Parathyroid adenoma (tissue), 2 donors: Measurements from ENCODE around the gene ELP4.
"Not testable (repeated sequence)": the region's sequence is repeated elsewhere in the genome, so short reads cannot be mapped to it uniquely, and the experiment has no call there.

Experiments
- H2AFZ ChIP-seq: fragments of 300-600 bp; sonication (generic); one replicate; pipeline ENCODE4 v1.7.0; 2017; ENCODE audit warnings: antibody characterized with exemption, mild to moderate bottlenecking
- H3K27ac ChIP-seq: fragments of 300-600 bp; sonication (generic); one replicate; pipeline ENCODE4 v1.7.0; 2017
- H3K27me3 ChIP-seq: fragments of 300-600 bp; sonication (generic); one replicate; pipeline ENCODE4 v1.7.0; 2017; ENCODE audit warnings: low read length; ENCODE audit not compliant: control insufficient read depth, insufficient read depth
- H3K36me3 ChIP-seq: fragments of 300-600 bp; sonication (generic); one replicate; pipeline ENCODE4 v1.7.0; 2017; ENCODE audit warnings: low read length; ENCODE audit not compliant: control insufficient read depth, insufficient read depth
- H3K4me1 ChIP-seq: fragments of 300-600 bp; sonication (generic); one replicate; pipeline ENCODE4 v1.7.0; 2017; ENCODE audit warnings: control low read depth
- H3K4me2 ChIP-seq: fragments of 300-600 bp; sonication (generic); one replicate; pipeline ENCODE4 v1.7.0; 2017; ENCODE audit warnings: low read length
- H3K4me3 ChIP-seq: fragments of 300-600 bp; sonication (generic); one replicate; pipeline ENCODE4 v1.7.0; 2017; ENCODE audit warnings: low read depth, low read length
- H3K79me2 ChIP-seq: fragments of 300-600 bp; sonication (generic); one replicate; pipeline ENCODE4 v1.7.0; 2017; ENCODE audit warnings: control low read depth
- H3K9ac ChIP-seq: fragments of 300-600 bp; sonication (generic); one replicate; pipeline ENCODE4 v1.7.0; 2017; ENCODE audit warnings: mild to moderate bottlenecking
- H3K9me3 ChIP-seq: fragments of 300-600 bp; sonication (generic); one replicate; pipeline ENCODE4 v1.7.0; 2017; ENCODE audit warnings: low read length; ENCODE audit not compliant: control insufficient read depth
- TF ChIP-seq, protein P1 (sequence below): fragments of 300-600 bp; sonication (generic); IDR thresholded peaks from one replicate; pipeline ENCODE4 v1.7.0; 2017; ENCODE audit warnings: antibody characterized with exemption, mild to moderate bottlenecking
- donor health status: primary hyperparathyroidism.

The ELP4 gene

DNA sequence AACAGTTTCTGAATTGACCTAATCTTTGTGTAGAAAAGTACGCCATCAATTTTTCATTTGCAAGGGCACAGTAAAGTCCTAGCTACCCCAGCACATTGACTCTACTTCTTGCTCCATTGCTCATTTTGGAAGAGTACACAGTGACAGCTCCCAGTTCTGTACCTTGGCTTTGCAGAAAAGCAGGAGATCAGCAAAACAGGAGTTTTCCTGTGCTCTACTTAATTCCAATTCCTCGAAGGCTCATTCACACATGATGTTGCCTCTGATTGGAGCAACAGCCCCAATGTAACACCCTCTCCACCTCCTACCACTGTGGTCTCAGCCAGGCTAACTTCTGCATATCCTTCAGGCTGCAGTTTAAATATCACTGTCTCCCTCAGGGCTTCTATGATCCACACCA is 182.9 kb downstream of the ELP4 start:
- Histone ChIP-seq H3K36me3 (no peaks in the 10 kb centered on the region), H3K4me3 (no peak overlapping the region), H3K27ac (no peak overlapping the region), H2AFZ (no peak overlapping the region), H3K4me1 (no peaks in the 10 kb centered on the region), H3K4me2 (no peak overlapping the region), H3K9ac (no peak overlapping the region), H3K27me3 (no peaks in the 10 kb centered on the region), H3K79me2 (no peaks in the 10 kb centered on the region), H3K9me3 (no peaks in the 10 kb centered on the region)
- TF ChIP-seq, protein P1, sequence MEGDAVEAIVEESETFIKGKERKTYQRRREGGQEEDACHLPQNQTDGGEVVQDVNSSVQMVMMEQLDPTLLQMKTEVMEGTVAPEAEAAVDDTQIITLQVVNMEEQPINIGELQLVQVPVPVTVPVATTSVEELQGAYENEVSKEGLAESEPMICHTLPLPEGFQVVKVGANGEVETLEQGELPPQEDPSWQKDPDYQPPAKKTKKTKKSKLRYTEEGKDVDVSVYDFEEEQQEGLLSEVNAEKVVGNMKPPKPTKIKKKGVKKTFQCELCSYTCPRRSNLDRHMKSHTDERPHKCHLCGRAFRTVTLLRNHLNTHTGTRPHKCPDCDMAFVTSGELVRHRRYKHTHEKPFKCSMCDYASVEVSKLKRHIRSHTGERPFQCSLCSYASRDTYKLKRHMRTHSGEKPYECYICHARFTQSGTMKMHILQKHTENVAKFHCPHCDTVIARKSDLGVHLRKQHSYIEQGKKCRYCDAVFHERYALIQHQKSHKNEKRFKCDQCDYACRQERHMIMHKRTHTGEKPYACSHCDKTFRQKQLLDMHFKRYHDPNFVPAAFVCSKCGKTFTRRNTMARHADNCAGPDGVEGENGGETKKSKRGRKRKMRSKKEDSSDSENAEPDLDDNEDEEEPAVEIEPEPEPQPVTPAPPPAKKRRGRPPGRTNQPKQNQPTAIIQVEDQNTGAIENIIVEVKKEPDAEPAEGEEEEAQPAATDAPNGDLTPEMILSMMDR: no peak

DNA sequence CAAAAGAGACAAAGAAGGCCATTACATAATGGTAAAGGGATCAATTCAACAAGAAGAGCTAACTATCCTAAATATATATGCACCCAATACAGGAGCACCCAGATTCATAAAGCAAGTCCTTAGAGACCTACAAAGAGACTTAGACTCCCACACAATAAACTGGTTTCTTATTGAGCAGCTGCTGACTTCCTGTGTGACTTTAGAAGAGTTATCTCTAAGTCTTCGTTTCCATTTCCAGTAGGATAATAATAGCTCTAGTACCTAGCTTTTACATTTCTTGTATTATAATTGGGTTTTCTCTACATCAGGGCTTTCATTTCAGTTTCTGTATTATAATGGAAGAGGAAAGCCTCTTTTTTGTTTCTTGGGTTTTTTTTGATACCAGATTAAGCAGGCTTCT is 187.5 kb downstream of the ELP4 start:
- not testable (repeated sequence) for H3K4me2 ChIP-seq, H2AFZ ChIP-seq, H3K9me3 ChIP-seq, H3K4me1 ChIP-seq, H3K79me2 ChIP-seq, H3K4me3 ChIP-seq, H3K27ac ChIP-seq, H3K36me3 ChIP-seq, H3K27me3 ChIP-seq, H3K9ac ChIP-seq

DNA sequence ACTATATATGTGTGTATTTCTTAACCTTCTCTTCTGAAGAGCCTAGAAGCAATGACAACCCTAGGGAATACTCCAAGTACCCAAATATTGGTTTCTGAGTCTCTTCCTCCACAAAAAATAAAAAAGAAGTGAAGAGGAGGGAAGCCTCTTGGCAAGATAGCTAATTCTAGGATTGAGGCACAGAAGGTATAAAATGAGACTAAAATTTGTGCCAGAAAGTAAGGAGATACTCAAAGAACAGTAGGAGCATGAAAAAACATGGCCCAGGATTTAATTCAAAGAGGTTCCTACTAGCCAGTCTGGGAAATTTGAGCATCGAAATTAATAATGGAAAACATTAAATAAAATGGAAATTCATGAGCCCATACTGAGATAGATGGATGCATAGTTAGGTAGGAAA is 189.5 kb downstream of the ELP4 start:
- Histone ChIP-seq H3K27ac (no peak overlapping the region), H3K27me3 (no peaks in the 10 kb centered on the region), H3K79me2 (no peaks in the 10 kb centered on the region), H3K4me2 (no peak overlapping the region), H3K4me1 (no peaks in the 10 kb centered on the region), H3K9me3 (no peaks in the 10 kb centered on the region), H3K9ac (no peak overlapping the region), H3K4me3 (no peak overlapping the region), H3K36me3 (no peaks in the 10 kb centered on the region), H2AFZ (no peak overlapping the region)
- TF ChIP-seq, protein P1: no peak

DNA sequence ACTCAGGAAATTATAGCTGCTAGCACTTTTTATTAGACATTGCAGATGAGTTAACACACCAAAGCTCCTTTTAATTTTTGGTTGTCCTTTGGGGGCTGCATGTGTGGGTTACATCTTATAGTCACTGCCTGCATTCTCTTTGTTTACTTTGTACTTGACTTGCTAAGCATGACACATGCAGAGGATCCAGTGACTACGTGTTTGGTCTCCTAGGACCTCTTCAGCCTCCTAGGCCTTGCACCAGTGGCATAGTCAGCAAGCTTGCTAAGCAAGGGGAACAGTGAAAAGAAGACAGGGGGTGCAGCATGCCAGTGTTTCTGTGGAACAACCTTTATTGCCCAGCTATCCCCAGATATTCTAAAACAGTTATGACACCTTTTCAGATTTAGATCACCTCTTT is 193.4 kb downstream of the ELP4 start:
- Histone ChIP-seq H3K4me3 (no peak overlapping the region), H3K79me2 (no peaks in the 10 kb centered on the region), H3K4me2 (no peak overlapping the region), H3K9ac (no peak overlapping the region), H3K9me3 (no peaks in the 10 kb centered on the region), H3K36me3 (no peaks in the 10 kb centered on the region), H2AFZ (no peak overlapping the region), H3K4me1 (no peaks in the 10 kb centered on the region), H3K27ac (no peak overlapping the region), H3K27me3 (no peaks in the 10 kb centered on the region)
- TF ChIP-seq, protein P1: no peak

DNA sequence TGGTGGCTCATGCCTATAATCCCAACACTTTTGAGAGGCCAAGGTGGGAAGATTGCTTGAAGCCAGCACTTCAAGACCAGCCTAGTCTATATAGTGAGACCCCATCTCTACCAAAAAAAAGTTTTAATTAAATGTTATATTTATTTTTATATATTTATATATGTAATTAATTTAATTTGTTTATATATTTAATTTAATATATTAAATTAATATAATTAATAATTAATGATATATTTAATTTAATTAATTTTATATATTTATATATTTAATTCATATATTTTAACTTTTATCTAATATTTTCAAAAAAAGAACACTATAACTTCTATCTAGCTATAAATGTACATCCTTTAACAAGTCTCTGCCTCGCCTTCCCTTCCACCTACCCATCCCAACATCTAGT is 196.8 kb downstream of the ELP4 start:
- Histone ChIP-seq H3K27me3 (no peaks in the 10 kb centered on the region), H3K79me2 (no peaks in the 10 kb centered on the region), H3K4me2 (no peak overlapping the region), H3K36me3 (no peaks in the 10 kb centered on the region), H2AFZ (no peak overlapping the region), H3K9ac (no peak overlapping the region), H3K27ac (no peak overlapping the region), H3K9me3 (no peaks in the 10 kb centered on the region), H3K4me1 (no peaks in the 10 kb centered on the region), H3K4me3 (no peak overlapping the region)
- TF ChIP-seq, protein P1: no peak
